GM12873 (cell line): Measurements from ENCODE around the gene RUNX2.

ENCODE experiments used
- CTCF ChIP-seq: IDR thresholded peaks from 2 replicates; pipeline ENCODE4 v1.5.1; 2012; ENCODE audit warnings: low read depth, mild to moderate bottlenecking, moderate library complexity, low read length, control low read depth; ENCODE audit not compliant: insufficient read depth; ENCODE audit errors: missing control alignments

RUNX2 gene

DNA sequence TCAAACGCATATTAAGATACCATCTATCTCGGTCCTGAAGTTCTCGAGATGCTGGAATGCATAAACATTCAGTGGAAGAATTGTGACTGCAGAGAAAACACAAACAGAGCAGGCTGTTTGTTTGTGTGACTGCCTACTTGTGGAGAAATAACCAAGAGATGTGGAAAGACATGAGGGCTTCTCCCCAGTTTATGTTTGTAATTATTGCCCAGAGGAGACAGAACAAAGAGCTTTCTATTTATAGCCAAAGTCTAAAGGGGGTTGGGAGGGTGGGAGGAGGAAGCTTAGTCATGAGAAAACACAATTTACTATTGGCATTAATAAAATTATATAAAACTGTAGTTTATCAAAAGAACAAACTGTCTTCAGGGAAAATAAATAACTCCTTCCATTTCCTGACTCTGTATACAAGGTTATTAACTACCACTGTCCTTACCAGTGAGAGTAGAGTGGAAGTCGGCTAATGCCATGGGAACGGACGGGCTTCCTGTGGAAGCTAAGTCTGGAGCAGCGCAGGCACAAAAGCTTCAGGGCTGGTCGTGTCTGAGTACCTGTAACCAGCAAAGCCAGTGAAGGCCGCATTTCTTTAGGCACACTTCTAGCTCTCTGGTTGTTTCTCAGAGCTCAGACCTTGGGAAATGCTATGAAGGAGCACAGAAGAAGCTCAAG is 249.8 kb downstream of the RUNX2 start:
- TF ChIP-seq CTCF = no peak

DNA sequence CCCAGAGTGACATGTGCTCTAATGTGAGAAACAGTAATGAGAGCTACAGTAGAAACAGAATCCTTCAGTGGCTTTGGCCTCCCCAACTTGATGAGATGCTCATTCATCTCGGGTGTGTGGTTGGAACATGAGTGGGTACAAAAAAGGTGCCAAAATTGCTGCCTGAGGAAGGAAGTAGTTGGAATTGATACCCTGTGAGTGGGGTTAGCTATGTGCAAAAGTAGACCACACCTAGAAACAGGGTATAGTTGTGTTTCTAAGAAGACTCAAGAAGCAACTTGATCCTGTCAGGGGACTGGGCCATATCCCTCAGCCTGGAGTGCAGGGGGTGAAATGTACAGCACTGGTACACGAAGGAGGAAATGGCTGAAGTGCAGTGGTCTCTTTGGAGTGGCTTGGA is 256.0 kb downstream of the RUNX2 start:
- TF ChIP-seq CTCF = no peak

GRCh38 chr6:45586216-45587171 is 258.4 kb downstream of the RUNX2 start:
- no peak for TF ChIP-seq CTCF

GRCh38 chr6:45587229-45588060 is 259.3 kb downstream of the RUNX2 start:
- TF ChIP-seq CTCF = no peak

- no peak for TF ChIP-seq CTCF
Observed at GRCh38 chr6:45589367-45589766, 261.2 kb downstream of the RUNX2 start.

- no peak for TF ChIP-seq CTCF
Observed at GRCh38 chr6:45590226-45590625, 262.1 kb downstream of the RUNX2 start.
